ENCODE measurements around the gene ARHGEF1. TPM values are rescaled to one million over a fixed set of nuclear protein-coding genes. Genes with fewer than 3 reads are reported as not detected.

ARHGEF1 gene
- total RNA-seq, 1 donor from 2014 or later = 73.1 TPM

- Histone ChIP-seq H3K9ac (ENCODE audit: low read length) (no peak overlapping the region), H4K20me1 (ENCODE audit: insufficient read depth, low read length) (no peaks in the 10 kb centered on the region), H3K27ac (ENCODE audit: low read depth, low read length) (no peak overlapping the region), H3K79me2 (ENCODE audit: insufficient read depth, low read length) (no peaks in the 10 kb centered on the region), H3K4me3 (ENCODE audit: insufficient read depth, low read depth, low read length) (no peak overlapping the region), H3K4me2 (ENCODE audit: low read length) (no peak overlapping the region), H3K27me3 (ENCODE audit: insufficient read depth, low read length) (peaks cover 34% of the 10 kb centered on the region), H3K9me3 (ENCODE audit: insufficient read depth, low read depth, low read length) (no peaks in the 10 kb centered on the region), H3K36me3 (ENCODE audit: insufficient read depth, low read length) (no peaks in the 10 kb centered on the region), H2AFZ (ENCODE audit: low read depth, low read length) (no peak overlapping the region), H3K4me1 (ENCODE audit: insufficient read depth, low read length) (no peaks in the 10 kb centered on the region)
- TF ChIP-seq CTCF (IDR thresholded peaks at IDR 0.05; ENCODE audit: insufficient read depth, low read depth, low read length) (no peak), EZH2 (IDR thresholded peaks at IDR 0.05; ENCODE audit: insufficient read depth, low read length) (no peak)
- Mint-ChIP-seq H3K4me3 (ENCODE audit: unreplicated experiment) (no peak overlapping the region), H3K27ac (ENCODE audit: unreplicated experiment) (no peak overlapping the region), H3K36me3 (ENCODE audit: low read depth, unreplicated experiment) (no peaks in the 10 kb centered on the region), H3K9me3 (ENCODE audit: unreplicated experiment) (no peaks in the 10 kb centered on the region), H3K4me1 (ENCODE audit: low read depth, unreplicated experiment) (no peaks in the 10 kb centered on the region), H3K27me3 (ENCODE audit: low read depth, unreplicated experiment) (peaks cover 45% of the 10 kb centered on the region)
- DNase-seq (ENCODE audit: low read depth) (no peak), FAIRE-seq (no peak)
Observed at GRCh38 chr19:41851456-41851855, 31.5 kb upstream of the ARHGEF1 start.

DNA sequence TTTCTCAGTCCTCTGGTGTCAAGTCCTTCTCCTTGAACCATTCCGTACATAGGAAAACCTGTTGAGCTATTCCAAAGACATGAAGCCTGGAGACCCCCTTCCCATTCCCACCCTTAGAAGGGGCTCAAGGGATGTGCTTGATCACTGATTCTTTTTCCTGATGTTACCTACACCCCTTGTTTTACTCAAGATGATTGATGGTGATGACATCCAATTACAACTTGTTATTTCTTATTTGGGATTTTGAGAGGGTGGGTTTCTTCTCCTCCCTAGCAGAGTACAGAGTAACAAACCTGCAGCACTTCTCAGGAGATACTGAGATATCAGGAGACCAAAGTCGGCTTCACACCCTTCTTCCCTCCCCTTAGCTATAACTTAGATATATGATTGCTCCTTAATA is 29.6 kb upstream of the ARHGEF1 start:
- Mint-ChIP-seq H3K36me3 (ENCODE audit: low read depth, unreplicated experiment) (no peaks in the 10 kb centered on the region), H3K27me3 (ENCODE audit: low read depth, unreplicated experiment) (peaks cover 47% of the 10 kb centered on the region), H3K9me3 (ENCODE audit: unreplicated experiment) (no peaks in the 10 kb centered on the region), H3K4me1 (ENCODE audit: low read depth, unreplicated experiment) (no peaks in the 10 kb centered on the region), H3K27ac (ENCODE audit: unreplicated experiment) (no peak overlapping the region), H3K4me3 (ENCODE audit: unreplicated experiment) (no peak overlapping the region)
- Histone ChIP-seq H2AFZ (ENCODE audit: low read depth, low read length) (no peak overlapping the region), H3K27ac (ENCODE audit: low read depth, low read length) (no peak overlapping the region), H3K4me2 (ENCODE audit: low read length) (no peak overlapping the region), H3K4me1 (ENCODE audit: insufficient read depth, low read length) (no peaks in the 10 kb centered on the region), H3K36me3 (ENCODE audit: insufficient read depth, low read length) (no peaks in the 10 kb centered on the region), H3K4me3 (ENCODE audit: insufficient read depth, low read depth, low read length) (no peak overlapping the region), H4K20me1 (ENCODE audit: insufficient read depth, low read length) (no peaks in the 10 kb centered on the region), H3K9me3 (ENCODE audit: insufficient read depth, low read depth, low read length) (no peaks in the 10 kb centered on the region), H3K9ac (ENCODE audit: low read length) (no peak overlapping the region), H3K27me3 (ENCODE audit: insufficient read depth, low read length) (peaks cover 34% of the 10 kb centered on the region), H3K79me2 (ENCODE audit: insufficient read depth, low read length) (no peaks in the 10 kb centered on the region)
- DNase-seq (ENCODE audit: low read depth) (no peak), FAIRE-seq (no peak)
- TF ChIP-seq CTCF (IDR thresholded peaks at IDR 0.05; ENCODE audit: insufficient read depth, low read depth, low read length) (no peak), EZH2 (IDR thresholded peaks at IDR 0.05; ENCODE audit: insufficient read depth, low read length) (no peak)

DNA sequence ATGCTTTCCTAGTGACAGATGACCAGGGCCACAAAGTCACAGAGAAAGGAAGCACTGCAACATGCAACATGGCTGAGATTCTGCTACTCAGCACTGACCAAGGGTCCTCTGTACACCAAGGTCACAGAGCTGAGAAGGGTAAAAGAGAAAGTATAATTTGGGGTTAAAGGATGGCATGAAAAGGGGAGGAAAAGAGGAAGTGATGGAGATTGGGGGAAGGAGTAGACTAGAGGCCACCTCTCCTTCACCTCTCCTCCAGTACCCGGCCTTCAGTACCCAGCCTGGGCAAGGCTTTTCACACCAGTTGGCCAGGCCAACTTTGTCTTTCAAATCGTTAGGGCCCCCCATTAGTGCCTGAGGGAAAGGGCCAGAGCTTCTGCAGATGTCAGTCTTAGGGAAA is 29.2 kb upstream of the ARHGEF1 start:
- FAIRE-seq (no peak), DNase-seq (ENCODE audit: low read depth) (no peak)
- Mint-ChIP-seq H3K9me3 (ENCODE audit: unreplicated experiment) (no peaks in the 10 kb centered on the region), H3K27me3 (ENCODE audit: low read depth, unreplicated experiment) (peaks cover 44% of the 10 kb centered on the region), H3K36me3 (ENCODE audit: low read depth, unreplicated experiment) (no peaks in the 10 kb centered on the region), H3K4me1 (ENCODE audit: low read depth, unreplicated experiment) (no peaks in the 10 kb centered on the region), H3K4me3 (ENCODE audit: unreplicated experiment) (no peak overlapping the region), H3K27ac (ENCODE audit: unreplicated experiment) (no peak overlapping the region)
- no peak for TF ChIP-seq EZH2 (IDR thresholded peaks at IDR 0.05; ENCODE audit: insufficient read depth, low read length)
- no peak for TF ChIP-seq CTCF (IDR thresholded peaks at IDR 0.05; ENCODE audit: insufficient read depth, low read depth, low read length)
- Histone ChIP-seq H3K79me2 (ENCODE audit: insufficient read depth, low read length) (no peaks in the 10 kb centered on the region), H3K4me3 (ENCODE audit: insufficient read depth, low read depth, low read length) (no peak overlapping the region), H3K9me3 (ENCODE audit: insufficient read depth, low read depth, low read length) (no peaks in the 10 kb centered on the region), H3K4me2 (ENCODE audit: low read length) (no peak overlapping the region), H3K4me1 (ENCODE audit: insufficient read depth, low read length) (no peaks in the 10 kb centered on the region), H3K27me3 (ENCODE audit: insufficient read depth, low read length) (peaks cover 34% of the 10 kb centered on the region), H3K9ac (ENCODE audit: low read length) (no peak overlapping the region), H4K20me1 (ENCODE audit: insufficient read depth, low read length) (no peaks in the 10 kb centered on the region), H3K36me3 (ENCODE audit: insufficient read depth, low read length) (no peaks in the 10 kb centered on the region), H2AFZ (ENCODE audit: low read depth, low read length) (no peak overlapping the region), H3K27ac (ENCODE audit: low read depth, low read length) (no peak overlapping the region)

All from astrocyte (in vitro differentiated cells and primary cell).